Neural crest cell (in vitro differentiated cells): ENCODE results near the gene SEMA3B. TPM values are rescaled to one million over a fixed set of nuclear protein-coding genes. Genes with fewer than 3 reads are reported as not detected.

Source experiments
- DNase-seq: peaks from one replicate; pipeline ENCODE4 v3.0.0; 2021; ENCODE audit warnings: low read depth, mixed read lengths, low spot score
- H3K27ac Mint-ChIP-seq: one replicate; pipeline ENCODE4 v1.8.0; 2021; ENCODE audit warnings: mild to moderate bottlenecking, mixed read lengths; ENCODE audit not compliant: unreplicated experiment
- H3K27me3 Mint-ChIP-seq: 2 replicates; pipeline ENCODE4 v1.8.0; 2021; ENCODE audit warnings: low read depth, mild to moderate bottlenecking, mixed read lengths
- H3K36me3 Mint-ChIP-seq: 2 replicates; pipeline ENCODE4 v1.8.0; 2021; ENCODE audit warnings: low read depth, mild to moderate bottlenecking, mixed read lengths
- H3K4me1 Mint-ChIP-seq: 2 replicates; pipeline ENCODE4 v1.8.0; 2021; ENCODE audit warnings: mixed read lengths
- H3K4me3 Mint-ChIP-seq: one replicate; pipeline ENCODE4 v1.8.0; 2021; ENCODE audit warnings: mild to moderate bottlenecking, mixed read lengths
- H3K9me3 Mint-ChIP-seq: 2 replicates; pipeline ENCODE4 v1.8.0; 2021; ENCODE audit warnings: mixed read lengths
- CTCF ChIP-seq: fragments of 200-600 bp; sonication (generic); conservative IDR thresholded peaks from 2 replicates; pipeline ENCODE4 v1.5.0; 2021; ENCODE audit warnings: antibody characterized with exemption, mild to moderate bottlenecking
- total RNA-seq: library from RNA; stranded (reverse); gene quantifications from 2 replicates; pipeline ENCODE4 v1.2.1, GENCODE V29; 2021

SEMA3B gene
- total RNA-seq, 1 donor from 2014 or later = 2.9 TPM

DNA sequence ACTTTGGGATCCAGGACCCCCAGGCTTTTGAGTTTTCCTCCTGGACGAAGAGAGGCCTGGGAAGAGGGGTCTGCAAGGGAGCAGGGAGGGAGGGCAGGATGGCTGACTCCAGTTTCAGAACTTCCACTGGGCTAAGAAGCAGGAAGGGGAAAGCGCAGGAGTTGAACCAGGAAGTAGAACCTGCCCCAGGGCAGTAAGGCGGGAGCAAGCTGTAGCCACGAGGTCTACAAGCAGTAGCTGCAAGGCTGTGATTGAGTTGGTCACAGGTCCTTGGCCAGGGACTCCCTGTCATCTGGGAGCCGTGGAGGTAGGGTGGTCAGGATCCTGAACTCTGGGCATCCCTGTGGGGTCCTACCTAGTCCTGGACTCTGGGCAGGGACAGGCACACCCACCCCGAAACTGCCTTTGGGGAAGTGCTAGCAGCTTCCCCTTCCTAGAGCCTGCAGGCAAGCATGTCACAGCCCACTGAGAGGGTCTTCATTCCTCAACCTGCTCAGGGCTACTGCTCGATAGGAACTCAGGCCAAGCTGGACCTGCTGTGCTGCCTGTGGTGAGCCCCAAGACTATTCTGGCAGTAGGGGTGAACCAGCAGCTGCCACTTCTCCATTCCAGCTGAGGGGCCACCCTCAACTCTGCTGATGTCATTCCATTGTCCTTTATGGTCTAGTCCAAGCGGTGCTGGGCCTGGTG is 38.7 kb upstream of the SEMA3B start:
- H3K27ac Mint-ChIP-seq = peak overlapping the region; percentile 57

DNA sequence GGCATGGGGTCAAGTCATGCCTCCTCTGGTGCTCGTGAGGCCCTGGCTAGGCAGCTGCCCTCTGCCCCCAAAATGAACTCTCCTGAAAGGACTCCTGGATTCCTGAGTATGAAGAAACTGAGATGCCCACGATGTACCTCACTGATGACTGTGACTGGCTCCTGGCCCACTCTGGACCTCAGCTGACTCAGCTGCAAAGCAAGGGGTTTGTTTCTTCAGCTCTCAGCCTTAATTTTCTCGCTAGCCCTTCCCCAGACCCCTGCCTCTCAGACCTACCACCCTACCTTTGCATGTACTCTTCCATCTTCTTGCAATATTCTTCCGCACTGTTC is 38.2 kb upstream of the SEMA3B start:
- TF ChIP-seq CTCF = no peak
- DNase-seq = no peak
- peaks cover 54% of the 10 kb centered on the region for H3K4me1 Mint-ChIP-seq
- no peaks in the 10 kb centered on the region for H3K36me3 Mint-ChIP-seq
- H3K27me3 Mint-ChIP-seq = peaks cover 10% of the 10 kb centered on the region
- peak overlapping the region; percentile 13 for H3K27ac Mint-ChIP-seq
- H3K4me3 Mint-ChIP-seq = peak overlapping the region; percentile 50
- H3K9me3 Mint-ChIP-seq = no peaks in the 10 kb centered on the region

More for the DNA sequence above, 38.7 kb upstream of the SEMA3B start:
- H3K9me3 Mint-ChIP-seq = no peaks in the 10 kb centered on the region
- H3K4me1 Mint-ChIP-seq = peaks cover 50% of the 10 kb centered on the region
- no peak for TF ChIP-seq CTCF
- peak overlapping the region; percentile 50 for H3K4me3 Mint-ChIP-seq
- no peak for DNase-seq
- H3K27me3 Mint-ChIP-seq = peaks cover 12% of the 10 kb centered on the region
- no peaks in the 10 kb centered on the region for H3K36me3 Mint-ChIP-seq

DNA sequence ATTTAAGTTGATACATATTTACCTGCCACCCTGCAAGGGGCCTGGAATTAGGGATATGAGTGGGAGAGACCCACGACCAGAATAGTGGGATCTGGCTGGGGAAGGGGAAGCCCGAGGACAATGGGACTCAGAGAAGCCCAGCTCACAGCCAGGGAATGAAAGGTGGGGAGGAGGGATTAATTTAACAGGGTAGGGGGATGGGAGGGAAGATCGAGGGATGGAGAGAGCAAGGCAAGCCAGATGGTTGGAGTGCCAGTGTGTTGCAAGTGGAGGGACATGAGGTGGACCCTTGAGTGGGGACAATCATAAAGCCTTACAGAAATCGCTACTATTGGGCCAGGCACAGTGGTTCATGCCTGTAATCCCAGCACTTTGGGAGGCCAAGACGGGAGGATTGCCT is 37.4 kb upstream of the SEMA3B start:
- Mint-ChIP-seq H3K4me1 (peaks cover 54% of the 10 kb centered on the region), H3K27me3 (peaks cover 7% of the 10 kb centered on the region)

GRCh38 chr3:50232303-50232702 is 36.6 kb upstream of the SEMA3B start:
- Mint-ChIP-seq H3K27ac (no peak overlapping the region), H3K4me3 (peak overlapping the region; percentile 86), H3K4me1 (peaks cover 57% of the 10 kb centered on the region), H3K9me3 (no peaks in the 10 kb centered on the region), H3K36me3 (no peaks in the 10 kb centered on the region), H3K27me3 (peaks cover 3% of the 10 kb centered on the region)
- no peak for DNase-seq
- no peak for TF ChIP-seq CTCF

More for the DNA sequence above, 37.4 kb upstream of the SEMA3B start:
- Mint-ChIP-seq H3K4me3 (peak overlapping the region; percentile 50), H3K9me3 (no peaks in the 10 kb centered on the region), H3K36me3 (no peaks in the 10 kb centered on the region), H3K27ac (no peak overlapping the region)
- no peak for TF ChIP-seq CTCF
- DNase-seq = no peak

DNA sequence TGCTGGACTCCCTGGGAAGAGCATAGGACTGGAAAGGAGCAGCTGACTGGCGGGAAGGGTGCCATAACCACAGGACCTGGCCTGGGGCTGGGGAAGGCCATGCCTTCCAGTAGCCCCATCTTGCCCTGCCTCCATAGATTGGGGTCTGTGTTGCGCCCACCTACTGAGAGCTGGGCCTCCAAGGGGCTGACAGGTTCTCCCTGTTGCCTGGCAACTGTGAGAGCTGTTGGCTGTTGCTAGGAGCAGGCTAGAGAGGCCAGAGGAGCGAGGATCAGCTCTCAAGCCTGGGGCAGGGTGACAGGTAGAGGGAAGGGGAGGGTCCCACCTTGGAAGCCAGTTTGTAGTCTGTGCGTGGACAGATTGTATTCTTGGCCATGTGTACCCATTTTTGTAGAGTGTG is 35.8 kb upstream of the SEMA3B start:
- no peak for DNase-seq
- Mint-ChIP-seq H3K27ac (peak overlapping the region; percentile 89), H3K36me3 (no peaks in the 10 kb centered on the region), H3K4me3 (peak overlapping the region; percentile 86), H3K27me3 (peaks cover 3% of the 10 kb centered on the region), H3K4me1 (peaks cover 58% of the 10 kb centered on the region), H3K9me3 (no peaks in the 10 kb centered on the region)
- no peak for TF ChIP-seq CTCF
